Thyroid gland (tissue), 4 donors: ENCODE results near the gene PTPRN2. TPM values are rescaled to one million over a fixed set of nuclear protein-coding genes. Genes with fewer than 3 reads are reported as not detected.

Experiments
- DNase-seq, 2 donors: peaks; one replicate each; pipeline ENCODE4 v3.0.0-alpha.2; 2019
- H3K27ac ChIP-seq, 3 donors: fragments of 200-600 bp; sonication (generic); 1 replicate in 2 of 3; 2 replicates in 1 of 3; pipeline ENCODE4 v1.5.1; 2016 to 2019; ENCODE audit warnings: mild to moderate bottlenecking in 1 of 3, moderate library complexity in 1 of 3
- H3K27me3 ChIP-seq: fragments of 200-600 bp; sonication (generic); one replicate; pipeline ENCODE4 v1.5.1; 2019
- H3K36me3 ChIP-seq, 2 donors: fragments of 200-600 bp; sonication (generic); one replicate each; pipeline ENCODE4 v1.5.1; 2016 to 2019
- H3K4me1 ChIP-seq, 2 donors: fragments of 200-600 bp; sonication (generic); one replicate each; pipeline ENCODE4 v1.5.1; 2017 to 2019
- H3K4me3 ChIP-seq, 3 donors: fragments of 200-600 bp; sonication (generic); replicated peaks in 1 of 3; 1 replicate in 2 of 3; 2 replicates in 1 of 3; pipeline ENCODE4 v1.5.1; 2016; ENCODE audit warnings: mild to moderate bottlenecking in 1 of 3
- H3K9me3 ChIP-seq: fragments of 200-600 bp; sonication (generic); one replicate; pipeline ENCODE4 v1.5.1; 2017
- CTCF ChIP-seq, 6 experiments: fragments of 200-600 bp in 3 of 6; fragments of 450-650 bp in 3 of 6; sonication (generic) in 3 of 6; IDR thresholded peaks; one replicate each; pipeline ENCODE4 v1.5.1; 2016 to 2019; ENCODE audit warnings: antibody characterized with exemption in 6 of 6, mild to moderate bottlenecking in 2 of 6, inconsistent platforms in 1 of 6, moderate library complexity in 1 of 6
- POLR2A ChIP-seq, 2 donors: fragments of 450-650 bp; IDR thresholded peaks; one replicate each; pipeline ENCODE4 v1.6.1; 2017; ENCODE audit warnings: antibody characterized with exemption in 2 of 2, mild to moderate bottlenecking in 2 of 2, moderate library complexity in 1 of 2
- WGBS, 2 donors: methylation state at CpG; one replicate each; pipeline ENCODE4 v1.1.5; 2017; 5-methylcytosine and 5-hydroxymethylcytosine counted together
- intact Hi-C: fragments of 100-400 bp; cut with DNase I; formaldehyde crosslinking; loops from one replicate; pipeline ENCODE4 v1.15.1; 2023
- total RNA-seq, 4 donors: library from RNA; depleted of rRNA; stranded (reverse); fragments of >200 nt; gene quantifications; one replicate each; pipeline ENCODE4 v1.2.3, GENCODE V29; 2016

PTPRN2 gene
- total RNA-seq, 4 donors from 2014 or later = 4.2 to 9.9 (median 7.7) TPM

GRCh38 chr7:158396982-158397862 lies 190.4 kb downstream of the PTPRN2 start:
- WGBS, 2 donors = 45 to 62% methylated on average over 6 to 10 of the region's 10 CpGs
- Histone ChIP-seq H3K36me3 (no peaks in the 10 kb centered on the region), H3K4me3 (no peak overlapping the region), H3K9me3 (no peaks in the 10 kb centered on the region), H3K27ac (no peak overlapping the region), H3K27me3 (no peaks in the 10 kb centered on the region), H3K4me1 (no peaks in the 10 kb centered on the region)
- no peak for DNase-seq
- TF ChIP-seq POLR2A (IDR thresholded peaks at IDR 0.05) (no peak), CTCF (IDR thresholded peaks at IDR 0.05) (no peak)
- intact Hi-C loops = no loop called here

- Histone ChIP-seq H3K4me1 (no peaks in the 10 kb centered on the region), H3K36me3 (no peaks in the 10 kb centered on the region), H3K4me3 (no peak overlapping the region), H3K27ac (no peak overlapping the region), H3K9me3 (no peaks in the 10 kb centered on the region), H3K27me3 (no peaks in the 10 kb centered on the region)
- no peak for DNase-seq
- WGBS, 2 donors = 71% methylated on average over 16 to 17 of the region's 17 CpGs
- TF ChIP-seq POLR2A (IDR thresholded peaks at IDR 0.05) (no peak), CTCF (IDR thresholded peaks at IDR 0.05) (no peak)
- intact Hi-C loops = no loop called here
Observed at GRCh38 chr7:158396301-158396905, 191.2 kb downstream of the PTPRN2 start.

GRCh38 chr7:158395780-158396278 lies 191.8 kb downstream of the PTPRN2 start:
- no peak for TF ChIP-seq CTCF (IDR thresholded peaks at IDR 0.05)
- no peak for TF ChIP-seq POLR2A (IDR thresholded peaks at IDR 0.05)
- no peak overlapping the region for H3K4me3 ChIP-seq
- no peaks in the 10 kb centered on the region for H3K27me3 ChIP-seq
- intact Hi-C loops = no loop called here
- no peaks in the 10 kb centered on the region for H3K4me1 ChIP-seq
- H3K36me3 ChIP-seq = no peaks in the 10 kb centered on the region
- H3K9me3 ChIP-seq = no peaks in the 10 kb centered on the region
- H3K27ac ChIP-seq = no peak overlapping the region
- DNase-seq = no peak
- WGBS, 2 donors = 71 to 82% methylated on average over 22 of the region's 28 CpGs

- Histone ChIP-seq H3K9me3 (no peaks in the 10 kb centered on the region), H3K36me3 (no peaks in the 10 kb centered on the region), H3K27ac (no peak overlapping the region), H3K4me1 (no peaks in the 10 kb centered on the region), H3K4me3 (no peak overlapping the region), H3K27me3 (no peaks in the 10 kb centered on the region)
- no peak for TF ChIP-seq CTCF (IDR thresholded peaks at IDR 0.05)
- WGBS, 2 donors = 97 to 98% methylated on average over 8 to 11 of the region's 46 CpGs
- no peak for DNase-seq
- intact Hi-C loops = no loop called here
Observed at GRCh38 chr7:158395349-158395748, 192.3 kb downstream of the PTPRN2 start.

- Histone ChIP-seq H3K27ac (no peak overlapping the region), H3K36me3 (no peaks in the 10 kb centered on the region)
- peak in 5 of 6 experiments; percentile 18 to 66 (median 35) for TF ChIP-seq CTCF (IDR thresholded peaks at IDR 0.05)
- TF ChIP-seq POLR2A (IDR thresholded peaks at IDR 0.05) = no peak
Observed at GRCh38 chr7:158394936-158395335, 192.7 kb downstream of the PTPRN2 start.

More at GRCh38 chr7:158394936-158395335, 192.7 kb downstream of the PTPRN2 start:
- no peaks in the 10 kb centered on the region for H3K27me3 ChIP-seq
- intact Hi-C loops = no loop called here
- no peaks in the 10 kb centered on the region for H3K4me1 ChIP-seq
- H3K9me3 ChIP-seq = no peaks in the 10 kb centered on the region
- WGBS, 2 donors = 13 to 35% methylated on average over 6 to 16 of the region's 25 CpGs
- no peak overlapping the region for H3K4me3 ChIP-seq
- DNase-seq = peak in 1 of 2 donors; percentile 9
